Measurements from ENCODE around the gene SYTL2. TPM values are rescaled to one million over a fixed set of nuclear protein-coding genes. Genes with fewer than 3 reads are reported as not detected.

Gene SYTL2
- total and polyA plus RNA-seq, 9 donors: 4.2 to 26.1 (median 8.2) TPM

- no peaks in the 10 kb centered on the region for H3K4me1 ChIP-seq (ENCODE audit: insufficient read depth)
- TF ChIP-seq POLR2A (IDR thresholded peaks at IDR 0.05) (no peak), EP300 (IDR thresholded peaks at IDR 0.05) (no peak), CTCF (IDR thresholded peaks at IDR 0.05) (no peak)
- 85 to 95% (median 92%) methylated on average over 6 of the region's 6 CpGs for whole genome bisulfite sequencing, 3 donors
- intact Hi-C loops (cut with DNase I): no loop called here
- no peak overlapping the region for H3K27ac ChIP-seq
- H3K9me3 ChIP-seq: no peaks in the 10 kb centered on the region
- H3K36me3 ChIP-seq: no peaks in the 10 kb centered on the region
- no peaks in the 10 kb centered on the region for H3K27me3 ChIP-seq
- no peak overlapping the region for H3K4me3 ChIP-seq
- no peak for DNase-seq
These were observed 54.3 kb downstream of the SYTL2 start for GRCh38 chr11:85756401-85757200.

- 86 to 95% (median 89%) methylated on average over 1 of the region's 1 CpG for whole genome bisulfite sequencing, 3 donors
- Histone ChIP-seq H3K9me3 (no peaks in the 10 kb centered on the region), H3K4me1 (ENCODE audit: insufficient read depth) (no peaks in the 10 kb centered on the region), H3K4me3 (no peak overlapping the region), H3K27me3 (no peaks in the 10 kb centered on the region), H3K36me3 (no peaks in the 10 kb centered on the region), H3K27ac (no peak overlapping the region)
- DNase-seq: no peak
- TF ChIP-seq EP300 (IDR thresholded peaks at IDR 0.05) (no peak), CTCF (IDR thresholded peaks at IDR 0.05) (no peak), POLR2A (IDR thresholded peaks at IDR 0.05) (no peak)
- intact Hi-C loops (cut with DNase I): no loop called here
These were observed 55.2 kb downstream of the SYTL2 start for GRCh38 chr11:85755701-85756100.

GRCh38 chr11:85755285-85755684 lies 55.7 kb downstream of the SYTL2 start:
- no peaks in the 10 kb centered on the region for H3K36me3 ChIP-seq
- H3K27me3 ChIP-seq: no peaks in the 10 kb centered on the region
- DNase-seq: no peak
- intact Hi-C loops (cut with DNase I): no loop called here
- no peaks in the 10 kb centered on the region for H3K9me3 ChIP-seq
- TF ChIP-seq EP300 (IDR thresholded peaks at IDR 0.05): no peak
- no peak for TF ChIP-seq POLR2A (IDR thresholded peaks at IDR 0.05)
- no peak for TF ChIP-seq CTCF (IDR thresholded peaks at IDR 0.05)
- no peak overlapping the region for H3K4me3 ChIP-seq
- no peaks in the 10 kb centered on the region for H3K4me1 ChIP-seq (ENCODE audit: insufficient read depth)
- WGBS, 3 donors: 95 to 100% (median 96%) methylated on average over 2 of the region's 2 CpGs
- no peak overlapping the region for H3K27ac ChIP-seq

- TF ChIP-seq POLR2A (IDR thresholded peaks at IDR 0.05): no peak
- TF ChIP-seq EP300 (IDR thresholded peaks at IDR 0.05): no peak
- TF ChIP-seq CTCF (IDR thresholded peaks at IDR 0.05): no peak
- WGBS, 3 donors: 87 to 95% (median 93%) methylated on average over 7 of the region's 7 CpGs
- no peak for DNase-seq
These were observed 57.9 kb downstream of the SYTL2 start for GRCh38 chr11:85752890-85753581.

More at GRCh38 chr11:85752890-85753581, 57.9 kb downstream of the SYTL2 start:
- Histone ChIP-seq H3K9me3 (no peaks in the 10 kb centered on the region), H3K27ac (no peak overlapping the region), H3K4me1 (ENCODE audit: insufficient read depth) (no peaks in the 10 kb centered on the region), H3K27me3 (no peaks in the 10 kb centered on the region), H3K36me3 (no peaks in the 10 kb centered on the region), H3K4me3 (no peak overlapping the region)
- intact Hi-C loops (cut with DNase I): no loop called here

Measured in ovary (tissue), 9 donors.